HCT116 (cell line): ENCODE data around the gene TBX5. TPM values are rescaled to one million over a fixed set of nuclear protein-coding genes. Genes with fewer than 3 reads are reported as not detected.

Source experiments
- ATAC-seq: fragments of 200-7000 bp; cut with Tn5 transposase; 2 replicates; pipeline ENCODE4 v1.9.1; 2020; ENCODE audit warnings: mild to moderate bottlenecking, moderate library complexity
- BruUV-seq: library from RNA; stranded (reverse); fragments of 400-500 nt; replicated peaks from 2 replicates; lab custom pipeline; 2021; lab: Mats Ljungman, UMichigan
- CTCF ChIA-PET: fragments of 300-600 bp; sonication (Branson Sonifier 250); formaldehyde crosslinking; loops from one replicate; lab custom pipeline; 2021; ENCODE audit warnings: antibody characterized with exemption; lab: Charles Lee
- POLR2A ChIA-PET: fragments of 300-600, 350-600 bp; sonication (Branson Sonifier 250); formaldehyde crosslinking; loops from one replicate; lab custom pipeline; 2021; ENCODE audit warnings: antibody characterized with exemption; lab: Charles Lee
- RAD21 ChIA-PET, 2 experiments: fragments of 300-600 bp; sonication (Branson Sonifier 250); formaldehyde crosslinking; loops; one replicate each; lab custom pipeline; 2023; ENCODE audit warnings: low total read pairs in 2 of 2; ENCODE audit not compliant: uncharacterized antibody in 2 of 2, unreplicated experiment in 2 of 2, low non-redundant PET in 1 of 2; lab: Charles Lee
- DNase-seq: peaks from one replicate; pipeline ENCODE4 v3.0.0-alpha.2; 2010; ENCODE audit warnings: low read depth, low spot score
- H2AFZ ChIP-seq: fragments of 200-600 bp; shearing (Covaris generic), sonication (generic); 2 replicates; pipeline ENCODE4 v1.6.1; 2017; ENCODE audit warnings: low read depth, mixed run types, mixed read lengths, antibody characterized with exemption, low read length; ENCODE audit not compliant: poor library complexity, severe bottlenecking
- H3K27ac ChIP-seq: 2 replicates; pipeline ENCODE4 v1.5.1; 2012; ENCODE audit warnings: low read depth, low read length
- H3K27me3 ChIP-seq: fragments of 200-600 bp; sonication (generic); 2 replicates; pipeline ENCODE4 v1.6.1; 2016; ENCODE audit warnings: mixed run types, low read length, mixed read lengths; ENCODE audit not compliant: insufficient read depth
- H3K36me3 ChIP-seq, 2 experiments: fragments of 200-500 bp in 1 of 2; fragments of 200-600 bp in 1 of 2; sonication (Bioruptor generic) in 1 of 2; sonication (generic) in 1 of 2; 2 replicates each; pipeline versions ENCODE4 v1.5.1 to v1.6.1; 2014 to 2016; ENCODE audit warnings: low read length in 2 of 2, inconsistent platforms in 1 of 2, mixed read lengths in 1 of 2, mixed run types in 1 of 2; ENCODE audit not compliant: insufficient read depth in 2 of 2, control insufficient read depth in 1 of 2
- H3K4me1 ChIP-seq, 2 experiments: fragments of 200-600 bp in 1 of 2; sonication (generic) in 1 of 2; 2 replicates each; pipeline versions ENCODE4 v1.5.1 to v1.6.1; 2012 to 2017; ENCODE audit warnings: low read length in 2 of 2, inconsistent platforms in 1 of 2, mild to moderate bottlenecking in 1 of 2, mixed read lengths in 1 of 2, mixed run types in 1 of 2, moderate library complexity in 1 of 2; ENCODE audit not compliant: insufficient read depth in 2 of 2, control insufficient read depth in 1 of 2
- H3K4me2 ChIP-seq: fragments of 200-600 bp; sonication (generic); 2 replicates; pipeline ENCODE4 v1.6.1; 2017; ENCODE audit warnings: mixed run types, low read length, mixed read lengths
- H3K4me3 ChIP-seq, 2 experiments: fragments of 200-600 bp in 1 of 2; sonication (generic) in 1 of 2; replicated peaks in 1 of 2; 2 replicates each; pipeline ENCODE4 v1.5.1; 2011 to 2016; ENCODE audit warnings: low read length in 2 of 2, control low read depth in 1 of 2, low read depth in 1 of 2, mild to moderate bottlenecking in 1 of 2, mixed read lengths in 1 of 2, mixed run types in 1 of 2
- H3K79me2 ChIP-seq: fragments of 200-600 bp; sonication (generic); 2 replicates; pipeline ENCODE4 v1.6.1; 2017; ENCODE audit warnings: mild to moderate bottlenecking, mixed run types, low read length, moderate library complexity, mixed read lengths; ENCODE audit not compliant: insufficient read depth
- H3K9ac ChIP-seq: fragments of 200-600 bp; sonication (generic); 2 replicates; pipeline ENCODE4 v1.6.1; 2016; ENCODE audit warnings: low read length, mixed read lengths
- H3K9me2 ChIP-seq: fragments of 200-600 bp; sonication (generic), shearing (Covaris generic); 2 replicates; pipeline ENCODE4 v1.6.1; 2017; ENCODE audit warnings: mixed run types, mild to moderate bottlenecking, moderate library complexity; ENCODE audit not compliant: insufficient read depth
- H3K9me3 ChIP-seq, 2 experiments: fragments of 200-500 bp in 1 of 2; fragments of 200-600 bp in 1 of 2; sonication (Bioruptor generic) in 1 of 2; sonication (generic) in 1 of 2; 2 replicates each; pipeline ENCODE4 v1.6.1; 2014 to 2017; ENCODE audit warnings: low read length in 2 of 2, mixed read lengths in 2 of 2, inconsistent platforms in 1 of 2, low read depth in 1 of 2, mild to moderate bottlenecking in 1 of 2, mixed run types in 1 of 2, moderate library complexity in 1 of 2; ENCODE audit not compliant: control insufficient read depth in 1 of 2, insufficient read depth in 1 of 2
- H4K20me1 ChIP-seq: fragments of 200-600 bp; sonication (generic), shearing (Covaris generic); 2 replicates; pipeline ENCODE4 v1.6.1; 2017; ENCODE audit warnings: mixed run types, mild to moderate bottlenecking, moderate library complexity; ENCODE audit not compliant: insufficient read depth
- ATF3 ChIP-seq: IDR thresholded peaks from 2 replicates; pipeline ENCODE4 v1.6.1; 2012
- CBX3 ChIP-seq: IDR thresholded peaks from 2 replicates; pipeline ENCODE4 v1.6.1; 2012; ENCODE audit warnings: low read depth
- CEBPB ChIP-seq: IDR thresholded peaks from 2 replicates; pipeline ENCODE4 v1.6.1; 2012; ENCODE audit warnings: low read depth
- EGR1 ChIP-seq: IDR thresholded peaks from 2 replicates; pipeline ENCODE4 v1.6.1; 2012; ENCODE audit warnings: low read depth
- ELF1 ChIP-seq: IDR thresholded peaks from 2 replicates; pipeline ENCODE4 v1.6.1; 2012; ENCODE audit warnings: low read depth, borderline replicate concordance
- EZH2phosphoT487 ChIP-seq: fragments of 200-600 bp; IDR thresholded peaks from 2 replicates; pipeline ENCODE4 v1.6.1; 2018; ENCODE audit warnings: antibody characterized with exemption, borderline replicate concordance
- FOSL1 ChIP-seq: IDR thresholded peaks from 2 replicates; pipeline ENCODE4 v1.6.1; 2012; ENCODE audit warnings: low read depth
- POLR2A ChIP-seq: IDR thresholded peaks from 2 replicates; pipeline ENCODE4 v1.7.0; 2011; ENCODE audit warnings: borderline replicate concordance; ENCODE audit not compliant: insufficient read depth, insufficient read length; ENCODE audit errors: extremely low read depth
- REST ChIP-seq: IDR thresholded peaks from 2 replicates; pipeline ENCODE4 v1.6.1; 2012; ENCODE audit warnings: low read depth
- SP1 ChIP-seq: IDR thresholded peaks from 2 replicates; pipeline ENCODE4 v1.6.1; 2012; ENCODE audit warnings: low read depth
- SRF ChIP-seq: IDR thresholded peaks from 2 replicates; pipeline ENCODE4 v1.6.1; 2012; ENCODE audit warnings: low read depth
- TCF7L2 ChIP-seq: IDR thresholded peaks from 2 replicates; pipeline ENCODE4 v1.7.0; 2011; ENCODE audit warnings: borderline replicate concordance, inconsistent platforms; ENCODE audit not compliant: insufficient read depth, insufficient read length; ENCODE audit errors: extremely low read depth
- YY1 ChIP-seq: IDR thresholded peaks from 2 replicates; pipeline ENCODE4 v1.6.1; 2011; ENCODE audit warnings: low read length, low read depth, moderate library complexity, mild to moderate bottlenecking; ENCODE audit not compliant: insufficient replicate concordance; ENCODE audit errors: extremely low read depth
- ZBTB33 ChIP-seq: IDR thresholded peaks from 2 replicates; pipeline ENCODE4 v1.6.1; 2011; ENCODE audit warnings: mild to moderate bottlenecking, low read length, moderate library complexity; ENCODE audit not compliant: insufficient replicate concordance; ENCODE audit errors: extremely low read depth
- ZFX ChIP-seq: fragments of 450-650 bp; IDR thresholded peaks from 2 replicates; pipeline ENCODE4 v1.6.1; 2017
- ZNF274 ChIP-seq: fragments of 200-500 bp; sonication (Bioruptor generic); IDR thresholded peaks from 2 replicates; pipeline ENCODE4 v1.6.1; 2014; ENCODE audit warnings: mild to moderate bottlenecking, low read depth, low read length, inconsistent platforms
- intact Hi-C: fragments of 100-400 bp; cut with micrococcal nuclease; formaldehyde crosslinking; loops from 2 replicates; pipeline ENCODE4 v1.10.0; 2022
- total RNA-seq: library from RNA; stranded (reverse); gene quantifications from one replicate; pipeline ENCODE4 v1.2.1, GENCODE V29; 2021; ENCODE audit not compliant: unreplicated experiment

The TBX5 gene
- total RNA-seq, 1 experiment from 2014 or later, result 0.10 TPM

- H3K27ac ChIP-seq, result no peak overlapping the region
- H3K4me2 ChIP-seq, result no peak overlapping the region
- intact Hi-C loops, result no loop called here
- H3K36me3 ChIP-seq, result no peaks in the 10 kb centered on the region
- ChIA-PET RAD21 (no interaction called here), CTCF (no interaction called here), POLR2A (no interaction called here)
- no peaks in the 10 kb centered on the region for H3K79me2 ChIP-seq
- DNase-seq (no peak), ATAC-seq (no peak)
- no peaks in the 10 kb centered on the region for H3K9me2 ChIP-seq
- no peaks in the 10 kb centered on the region for H4K20me1 ChIP-seq
- H3K9me3 ChIP-seq, result no peaks in the 10 kb centered on the region
- no TSS peak for BruUV-seq
- H3K9ac ChIP-seq, result no peak overlapping the region
- H3K4me3 ChIP-seq, result no peak overlapping the region
- no peak for TF ChIP-seq ZFX
- TF ChIP-seq ZBTB33, result no peak
- TF ChIP-seq SRF, result no peak
- no peak for TF ChIP-seq ELF1
- TF ChIP-seq EGR1, result no peak
- no peak for TF ChIP-seq REST
- TF ChIP-seq CBX3, result no peak
- TF ChIP-seq FOSL1, result no peak
- no peak for TF ChIP-seq CEBPB
- no peak for TF ChIP-seq YY1
- TF ChIP-seq TCF7L2, result no peak
- TF ChIP-seq SP1, result no peak
- no peak for TF ChIP-seq ATF3
- TF ChIP-seq POLR2A, result no peak
- TF ChIP-seq ZNF274, result no peak
- no peak for TF ChIP-seq EZH2phosphoT487
- H3K4me1 ChIP-seq, result no peaks in the 10 kb centered on the region
- H3K27me3 ChIP-seq, result peaks cover 26% of the 10 kb centered on the region
- no peak overlapping the region for H2AFZ ChIP-seq
Observed at GRCh38 chr12:114343585-114344302, 62.2 kb downstream of the TBX5 start.
